ENCODE results near the gene UAP1L1.

- TF ChIP-seq EP300 (IDR thresholded peaks at IDR 0.05), result no peak
- no peak for TF ChIP-seq CTCF (IDR thresholded peaks at IDR 0.05)
- TF ChIP-seq POLR2A (IDR thresholded peaks at IDR 0.05), result no peak
Measured at GRCh38 chr9:137117269-137117731, 40.0 kb downstream of the UAP1L1 start.
